H1 (cell line): ENCODE data around the gene GRIPAP1. TPM values are rescaled to one million over a fixed set of nuclear protein-coding genes. Genes with fewer than 3 reads are reported as not detected.

Experiments
- SIN3A ChIP-seq, 2 experiments: IDR thresholded peaks in 1 of 2; conservative IDR thresholded peaks in 1 of 2; 2 replicates each; pipeline ENCODE4 v1.6.1; 2011 to 2012; ENCODE audit warnings: low read length in 2 of 2, improper control_type of control experiment in 1 of 2, low read depth in 1 of 2, mild to moderate bottlenecking in 1 of 2
- polyA plus RNA-seq, 7 experiments: library from polyadenylated mRNA; depleted of rRNA in 3 of 7; stranded (reverse) in 5 of 7; unstranded in 2 of 7; fragments of >200 nt in 5 of 7; fragments of 200-250 nt in 2 of 7; gene quantifications; 1 replicate in 5 of 7; 2 replicates in 1 of 7; 4 replicates in 1 of 7; pipeline versions ENCODE4 v1.2.1 to v1.2.3, GENCODE V29; 2011 to 2013; ENCODE audit warnings: missing spikeins in 2 of 7, mixed read lengths in 2 of 7
- total RNA-seq: library from RNA; stranded (reverse); fragmentation: NEBNext Ultra II Directional; extraction: Animal tissue kit (Norgen Biotek cat#: 25700); gene quantifications from 2 replicates; pipeline ENCODE4 v1.2.1, GENCODE V29; 2021

Gene GRIPAP1
- total and polyA plus RNA-seq, 2 of the 8 experiments (the other 6 are each of a cell fraction or from before 2014, with no cell fraction given) = 21.6 to 55.9 TPM

GRCh38 chrX:49030283-49030682 lies 28.2 kb upstream of the GRIPAP1 start (continued):
- no peak for TF ChIP-seq SIN3A (conservative IDR thresholded peaks at IDR 0.05 in 1 of 2, IDR thresholded peaks at IDR 0.05 in 1 of 2; ENCODE audit: low read depth in 1 of 2, low read length in 2 of 2)
